Tongue (tissue), 3 donors: ENCODE results near the gene IFNB1. TPM values are rescaled to one million over a fixed set of nuclear protein-coding genes. Genes with fewer than 3 reads are reported as not detected.

Experiments
- DNase-seq: peaks from one replicate; pipeline ENCODE4 v3.0.0-alpha.2; 2015
- small RNA-seq: library from RNA; depleted of rRNA; stranded (forward); fragments of <200 nt; gene quantifications from one replicate; pipeline ENCODE3, GENCODE V24; 2014; ENCODE audit warnings: low replicate concordance
- total RNA-seq: library from RNA; depleted of rRNA; stranded (reverse); fragments of >200 nt; gene quantifications from one replicate; pipeline ENCODE4 v1.2.3, GENCODE V29; 2014

IFNB1 gene
- total RNA-seq, 1 donor from 2014 or later: not detected

DNA sequence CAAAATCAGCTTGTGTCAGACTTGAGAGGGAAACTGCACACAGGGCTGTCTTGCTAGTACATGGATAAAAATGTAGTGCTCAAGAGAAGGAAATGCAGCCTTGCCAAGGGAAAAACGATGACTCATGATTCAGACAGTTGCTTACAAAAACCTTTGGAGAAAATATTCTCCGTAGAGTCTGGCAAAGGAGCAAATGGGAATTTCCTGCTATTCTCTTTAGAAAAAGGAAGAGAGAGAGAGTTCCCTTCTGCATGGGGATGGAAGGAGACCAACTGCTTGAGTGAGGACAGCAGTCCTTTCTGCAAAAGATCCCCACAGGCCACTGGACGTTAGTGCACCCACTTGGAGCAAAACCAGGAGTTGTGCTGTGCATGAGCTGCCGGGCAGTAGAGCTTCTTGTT lies 7.6 kb downstream of the IFNB1 start:
- peak; percentile 88 for DNase-seq

GRCh38 chr9:21060919-21061561 lies 16.7 kb downstream of the IFNB1 start:
- peak; percentile 55 for DNase-seq

GRCh38 chr9:21056931-21057330 lies 20.8 kb downstream of the IFNB1 start:
- DNase-seq: no peak

DNA sequence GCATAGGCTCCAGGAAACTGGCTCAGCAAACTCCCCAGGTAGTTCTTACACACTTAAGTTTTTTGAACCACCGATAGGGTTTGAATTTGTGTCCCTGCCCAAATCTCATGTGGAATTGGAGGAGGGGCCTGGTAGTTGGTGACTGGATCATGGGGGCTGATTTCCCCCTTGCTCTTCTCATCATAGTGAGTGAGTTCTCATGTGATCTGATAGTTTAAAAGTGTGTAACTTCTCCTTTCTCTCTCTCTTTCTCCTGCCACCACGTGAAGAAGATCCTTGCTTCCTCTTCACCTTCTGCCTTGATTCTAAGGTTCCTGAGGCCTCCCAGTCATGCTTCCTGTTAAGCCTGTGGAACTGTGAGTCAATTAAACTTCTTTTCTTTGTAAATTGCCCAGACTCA lies 23.9 kb downstream of the IFNB1 start:
- no peak for DNase-seq

DNA sequence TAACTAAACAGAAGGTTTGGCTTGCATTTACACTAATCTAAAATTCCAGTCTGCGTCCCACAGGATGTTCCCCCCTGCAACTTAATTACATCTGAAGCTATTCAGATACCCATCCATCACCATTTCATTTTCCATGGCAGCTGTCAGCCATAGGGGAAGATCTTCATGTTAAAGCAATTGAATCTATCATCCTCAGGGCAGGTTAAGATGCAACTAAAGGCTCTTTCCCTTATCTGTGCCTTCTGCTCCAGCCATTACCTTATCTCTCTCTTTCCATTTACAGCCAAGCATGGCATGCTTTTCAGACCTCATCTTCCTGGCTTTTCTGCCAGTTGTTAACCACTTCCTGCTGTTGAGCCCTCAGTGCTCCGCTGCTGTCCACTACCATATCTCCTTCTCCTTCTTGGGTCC lies 30.5 kb downstream of the IFNB1 start:
- DNase-seq: no peak

DNA sequence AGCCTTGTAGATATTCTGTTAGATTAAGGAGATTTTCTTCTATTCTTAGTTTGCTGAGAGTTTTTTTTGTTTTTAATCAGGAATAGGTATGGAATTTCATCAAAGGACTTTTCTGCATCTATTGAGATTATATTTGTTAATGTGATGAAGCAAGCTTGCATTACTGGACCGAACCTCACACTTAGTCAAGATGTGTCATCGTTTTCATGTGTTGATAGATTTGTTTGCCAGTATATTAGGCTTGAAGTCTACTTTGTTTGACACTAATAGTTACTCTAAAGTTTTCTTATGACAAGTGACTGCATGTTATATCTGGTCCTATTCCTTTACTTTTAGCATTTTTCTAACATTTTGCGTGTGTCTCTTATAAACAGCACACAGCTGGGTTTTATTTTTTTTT lies 33.9 kb downstream of the IFNB1 start:
- no peak for DNase-seq

DNA sequence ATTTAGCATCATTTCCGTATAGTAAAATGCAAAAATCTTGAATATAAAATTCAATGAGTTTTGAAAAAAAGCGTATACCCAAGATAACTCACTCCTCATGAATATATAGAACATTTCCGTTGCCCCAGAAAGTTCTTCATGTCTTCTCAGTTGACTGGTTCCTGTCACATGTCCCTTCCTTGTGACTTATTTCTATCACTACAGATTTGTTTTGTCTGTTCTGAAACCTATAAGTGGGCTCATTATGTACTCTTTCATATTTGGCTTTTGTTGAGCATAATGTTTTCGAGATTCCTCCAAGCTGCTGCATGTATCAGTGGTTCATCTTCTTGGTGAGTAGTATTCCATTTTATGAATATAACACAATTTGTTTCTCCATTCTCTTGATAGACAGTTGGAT lies 35.3 kb downstream of the IFNB1 start:
- DNase-seq: no peak

- no peak for DNase-seq
These were observed 38.4 kb downstream of the IFNB1 start for GRCh38 chr9:21039302-21039701.

GRCh38 chr9:21037278-21037677 lies 40.5 kb downstream of the IFNB1 start:
- DNase-seq: no peak

GRCh38 chr9:21031808-21032183 lies 45.9 kb downstream of the IFNB1 start:
- DNase-seq: no peak

DNA sequence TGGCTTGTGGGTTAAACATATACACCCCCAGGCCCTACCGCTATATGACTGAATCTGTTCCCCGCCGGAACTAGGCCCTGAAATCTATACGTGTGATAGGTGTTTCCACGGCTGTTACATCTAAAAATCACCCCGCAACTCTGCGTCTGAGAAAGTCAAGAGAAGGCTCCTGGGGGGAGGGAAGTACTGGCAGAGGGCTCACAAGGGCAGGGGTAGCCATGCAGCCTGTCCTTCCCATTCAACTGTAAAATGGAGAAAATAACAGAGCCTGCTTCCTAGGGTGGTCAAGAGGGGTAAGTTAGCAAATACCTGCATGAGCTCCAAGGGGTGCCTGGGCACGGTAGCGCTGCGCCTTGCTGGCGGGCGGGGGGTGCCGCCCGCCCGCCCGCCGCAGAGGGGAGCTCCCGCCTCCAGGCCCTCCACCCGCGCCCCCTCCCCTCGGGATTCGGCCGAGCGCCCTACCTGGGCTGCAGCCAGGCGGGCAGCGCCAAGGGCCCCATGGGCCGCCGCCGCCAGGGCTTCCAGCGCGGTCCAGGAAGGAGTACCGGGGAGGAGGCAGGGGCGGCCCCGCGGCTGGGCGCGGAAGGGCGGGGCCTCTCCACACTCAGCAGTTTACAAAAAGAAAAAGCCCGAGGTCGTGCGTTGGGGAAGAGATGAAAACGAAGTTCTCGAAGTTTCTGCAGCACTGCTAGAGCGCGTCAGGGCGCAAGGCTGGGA lies 46.5 kb downstream of the IFNB1 start, which contains the start of gene HACD4:
Gene HACD4, minus strand, starts transcription at position 550 of the 717 bp plus-strand sequence. Its CDS starts 50 bp downstream, at position 500.
- peak; percentile 68 for DNase-seq

DNA sequence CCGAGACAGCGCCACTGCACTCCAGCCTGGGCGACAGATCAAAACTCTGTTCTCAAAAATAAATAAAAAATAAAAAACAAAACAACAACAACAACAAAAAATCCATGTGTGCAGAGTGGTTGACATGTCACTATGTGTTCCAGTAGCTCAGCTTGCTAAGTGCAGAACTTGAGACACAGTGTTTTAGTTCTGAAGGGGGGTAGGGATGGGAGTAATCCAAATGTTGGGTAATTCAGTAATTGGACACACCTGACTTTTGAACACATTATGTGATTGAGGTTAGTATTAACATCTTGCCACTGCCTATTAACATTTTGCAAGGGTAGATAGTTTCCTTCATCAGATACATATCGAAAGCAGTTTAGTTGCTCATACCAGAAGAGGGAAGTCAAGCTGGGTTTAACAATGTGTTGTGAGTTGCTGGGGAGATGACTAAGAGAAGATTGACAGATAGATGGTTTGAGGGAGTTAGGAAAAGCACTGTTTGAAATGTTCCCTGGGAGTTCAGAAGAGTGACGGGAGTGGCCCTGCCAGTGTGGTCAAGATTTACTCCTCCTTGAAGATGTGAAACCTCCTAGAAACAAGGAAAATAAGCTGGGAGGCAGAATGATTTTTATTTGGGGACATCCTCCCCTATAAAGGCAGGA lies 47.2 kb downstream of the IFNB1 start:
- peak; percentile 19 for DNase-seq

- DNase-seq: no peak
These were observed 48.1 kb downstream of the IFNB1 start for GRCh38 chr9:21029661-21030060.

DNA sequence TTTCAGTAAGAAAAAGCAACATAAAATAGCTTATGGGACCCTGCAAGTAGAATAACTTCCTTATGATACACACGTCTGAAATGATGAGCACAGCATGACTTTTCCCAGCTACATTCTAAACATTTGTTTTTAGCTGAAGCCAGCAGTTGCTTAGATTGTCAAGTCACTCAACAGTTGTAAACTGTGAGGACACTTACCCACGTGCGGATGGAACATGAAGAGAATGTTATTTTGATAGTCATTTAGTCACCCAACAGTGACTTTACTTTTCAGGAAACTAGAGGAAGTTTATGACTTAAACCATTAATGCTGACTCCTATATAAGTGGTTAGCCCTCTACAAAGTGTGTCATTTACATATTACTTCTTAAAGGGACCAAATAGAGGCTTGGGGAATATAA lies 49.3 kb downstream of the IFNB1 start:
- no peak for DNase-seq

DNA sequence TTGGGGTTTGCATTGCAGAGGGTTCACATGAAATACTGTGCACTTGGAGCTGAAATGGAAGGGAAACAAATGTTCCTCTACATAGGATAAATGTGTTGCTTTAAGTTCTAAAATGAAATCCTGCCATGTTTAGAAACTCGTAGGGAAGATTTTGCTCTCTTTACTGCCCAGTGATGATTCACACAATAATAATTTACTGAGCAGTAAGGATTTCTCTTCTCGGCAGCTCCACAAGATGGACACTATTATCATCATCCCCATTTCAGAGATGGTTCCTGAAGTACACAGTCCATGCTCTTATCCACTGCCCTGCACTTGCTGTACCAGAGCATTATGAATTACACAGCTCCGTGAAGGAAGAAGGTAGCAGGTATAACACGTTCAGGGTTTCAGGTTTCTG lies 50.4 kb downstream of the IFNB1 start:
- no peak for DNase-seq

Small RNA genes lying within 50 kb of the gene (small RNA-seq; reads per million reads assigned to genes)
- gene IFNWP4: not detected

Other genes starting within 250 kb of the IFNB1 start
- 5.8 TPM for gene HACD4, start 46.3 kb downstream of the IFNB1 start, total RNA-seq
- not detected for gene IFNW1, start 63.9 kb upstream of the IFNB1 start, total RNA-seq
- gene IFNA21, start 88.7 kb upstream of the IFNB1 start, total RNA-seq: not detected
- not detected for gene IFNA4, start 109.6 kb upstream of the IFNB1 start, total RNA-seq
- not detected for gene IFNA7, start 124.3 kb upstream of the IFNB1 start, total RNA-seq
- gene IFNA10, start 129.2 kb upstream of the IFNB1 start, total RNA-seq: not detected
- gene IFNA16, start 139.4 kb upstream of the IFNB1 start, total RNA-seq: not detected
- gene IFNA17, start 150.3 kb upstream of the IFNB1 start, total RNA-seq: not detected
- gene IFNA14, start 162.1 kb upstream of the IFNB1 start, total RNA-seq: not detected
- gene IFNA5, start 227.4 kb upstream of the IFNB1 start, total RNA-seq: not detected